Fibroblast of skin of back (primary cell): Measurements from ENCODE around the gene ADO. TPM values are rescaled to one million over a fixed set of nuclear protein-coding genes. Genes with fewer than 3 reads are reported as not detected.
A peak's percentile ranks its signal among the peaks of the same experiment; 100 is the strongest.
"Not testable (repeated sequence)": the region's sequence is repeated elsewhere in the genome, so short reads cannot be mapped to it uniquely, and the experiment has no call there.

Experiments used
- DNase-seq: peaks from one replicate; pipeline ENCODE4 v3.0.0-alpha.2; 2013
- polyA plus RNA-seq, 2 experiments: library from polyadenylated mRNA; unstranded; fragments of 120-200 nt; gene quantifications; one replicate each; pipeline ENCODE4 v1.2.1, GENCODE V29; 2013; ENCODE audit not compliant: insufficient read length in 2 of 2

The ADO gene
- 17.6 TPM for polyA plus RNA-seq (2013, experiment 1 of 2; ENCODE audit: insufficient read length)
- polyA plus RNA-seq (2013, experiment 2 of 2; ENCODE audit: insufficient read length): 12.8 TPM

GRCh38 chr10:62804356-62805230 is at the start of gene ADO:
ADO (plus strand) TSS chr10:62804720; CDS start chr10:62805060, 340 bp downstream.
- DNase-seq: peak; percentile 82

- DNase-seq: no peak
Measured at GRCh38 chr10:62754963-62755362, 49.6 kb upstream of the ADO start.

GRCh38 chr10:62755662-62756653 is 48.6 kb upstream of the ADO start:
- DNase-seq: no peak

GRCh38 chr10:62759599-62760175 is 44.8 kb upstream of the ADO start:
- no peak for DNase-seq

GRCh38 chr10:62760401-62760800 is 44.1 kb upstream of the ADO start:
- DNase-seq: no peak

- no peak for DNase-seq
Measured at GRCh38 chr10:62761115-62761514, 43.4 kb upstream of the ADO start.

GRCh38 chr10:62763155-62763554 is 41.4 kb upstream of the ADO start:
- DNase-seq: no peak

GRCh38 chr10:62764011-62764410 is 40.5 kb upstream of the ADO start:
- no peak for DNase-seq

- no peak for DNase-seq
Measured at GRCh38 chr10:62765726-62766125, 38.8 kb upstream of the ADO start.

- DNase-seq: no peak
Measured at GRCh38 chr10:62766386-62766785, 38.1 kb upstream of the ADO start.

GRCh38 chr10:62769574-62770242 is 34.8 kb upstream of the ADO start:
- peak; percentile 15 for DNase-seq

GRCh38 chr10:62772186-62772974 is 32.1 kb upstream of the ADO start:
- peak; percentile 9 for DNase-seq

GRCh38 chr10:62778125-62778524 is 26.4 kb upstream of the ADO start:
- DNase-seq: no peak

- DNase-seq: no peak
Measured at GRCh38 chr10:62779487-62780248, 24.9 kb upstream of the ADO start.

GRCh38 chr10:62784537-62784936 is 20.0 kb upstream of the ADO start:
- not testable (repeated sequence) for DNase-seq

GRCh38 chr10:62788285-62788684 is 16.2 kb upstream of the ADO start:
- not testable (repeated sequence) for DNase-seq

- peak; percentile 63 for DNase-seq
Measured at GRCh38 chr10:62788861-62789467, 15.6 kb upstream of the ADO start.

- DNase-seq: no peak
Measured at GRCh38 chr10:62790019-62790555, 14.4 kb upstream of the ADO start.

- no peak for DNase-seq
Measured at GRCh38 chr10:62790571-62790970, 13.9 kb upstream of the ADO start.

GRCh38 chr10:62792261-62792660 is 12.3 kb upstream of the ADO start:
- DNase-seq: no peak
